GM23338 (cell line): ENCODE data around the gene AP1S1. TPM values are rescaled to one million over a fixed set of nuclear protein-coding genes. Genes with fewer than 3 reads are reported as not detected.

ENCODE experiments used
- ATAC-seq: fragments of 200-7000 bp; cut with Tn5 transposase; 3 replicates; pipeline ENCODE4 v1.9.1; 2020
- DNase-seq: peaks from one replicate; pipeline ENCODE4 v3.0.0-alpha.2; 2015; ENCODE audit warnings: low spot score
- H2AFZ ChIP-seq: fragments of 200-600 bp; sonication (generic); 2 replicates; pipeline ENCODE4 v1.8.0; 2016; ENCODE audit warnings: antibody characterized with exemption, mild to moderate bottlenecking, moderate library complexity
- H3F3A ChIP-seq: fragments of 200-600 bp; sonication (generic); replicated peaks from 2 replicates; pipeline ENCODE4 v1.8.0; 2017; ENCODE audit warnings: antibody characterized with exemption, mixed run types, low read depth
- H3K27ac ChIP-seq: fragments of 200-600 bp; sonication (generic); 2 replicates; pipeline ENCODE4 v1.6.1; 2016; ENCODE audit warnings: low read depth
- H3K27me3 ChIP-seq: fragments of 200-600 bp; sonication (generic); 2 replicates; pipeline ENCODE4 v1.8.0; 2016; ENCODE audit warnings: mild to moderate bottlenecking, mixed run types, moderate library complexity; ENCODE audit not compliant: insufficient read depth
- H3K36me3 ChIP-seq: fragments of 200-600 bp; sonication (generic); 2 replicates; pipeline ENCODE4 v1.8.0; 2016; ENCODE audit warnings: mild to moderate bottlenecking; ENCODE audit not compliant: insufficient read depth
- H3K4me1 ChIP-seq: fragments of 200-600 bp; sonication (generic); 2 replicates; pipeline ENCODE4 v1.8.0; 2016; ENCODE audit warnings: mild to moderate bottlenecking, moderate library complexity; ENCODE audit not compliant: insufficient read depth
- H3K4me2 ChIP-seq: fragments of 200-600 bp; sonication (generic); 2 replicates; pipeline ENCODE4 v1.7.1; 2017; ENCODE audit warnings: mixed run types
- H3K4me3 ChIP-seq: fragments of 200-600 bp; sonication (generic); 2 replicates; pipeline ENCODE4 v1.6.1; 2016; ENCODE audit warnings: mixed run types
- H3K79me2 ChIP-seq: fragments of 200-600 bp; sonication (generic); replicated peaks from 2 replicates; pipeline ENCODE4 v1.8.0; 2017; ENCODE audit warnings: mild to moderate bottlenecking; ENCODE audit not compliant: insufficient read depth
- H3K9me2 ChIP-seq: fragments of 200-600 bp; sonication (generic); 2 replicates; pipeline ENCODE4 v1.8.0; 2017; ENCODE audit not compliant: insufficient read depth
- H4K20me1 ChIP-seq: fragments of 200-600 bp; sonication (generic); replicated peaks from 2 replicates; pipeline ENCODE4 v1.8.0; 2017; ENCODE audit warnings: mild to moderate bottlenecking; ENCODE audit not compliant: insufficient read depth
- H3K27ac Mint-ChIP-seq: 2 replicates; pipeline ENCODE4 v1.8.0; 2020; ENCODE audit warnings: inconsistent platforms, mild to moderate bottlenecking, moderate library complexity, mixed read lengths
- H3K27me3 Mint-ChIP-seq: 3 replicates; pipeline ENCODE4 v1.8.0; 2022; ENCODE audit warnings: low read depth, mild to moderate bottlenecking, moderate library complexity, mixed read lengths, inconsistent platforms; ENCODE audit not compliant: insufficient read depth, poor library complexity
- H3K36me3 Mint-ChIP-seq: 3 replicates; pipeline ENCODE4 v1.8.0; 2021; ENCODE audit warnings: low read depth, mild to moderate bottlenecking, inconsistent platforms, moderate library complexity, mixed read lengths
- H3K4me1 Mint-ChIP-seq: 3 replicates; pipeline ENCODE4 v1.8.0; 2020; ENCODE audit warnings: mild to moderate bottlenecking, inconsistent platforms, mixed read lengths
- H3K4me3 Mint-ChIP-seq: 3 replicates; pipeline ENCODE4 v1.8.0; 2021; ENCODE audit warnings: moderate library complexity, mild to moderate bottlenecking, inconsistent platforms, mixed read lengths
- H3K9me3 Mint-ChIP-seq: 3 replicates; pipeline ENCODE4 v1.8.0; 2020; ENCODE audit warnings: moderate library complexity, mild to moderate bottlenecking, inconsistent platforms, mixed read lengths
- CREB1 ChIP-seq: fragments of 250-450 bp; sonication (Bioruptor Pico); IDR thresholded peaks from 2 replicates; pipeline ENCODE4 v1.5.0; 2020; ENCODE audit warnings: low read depth, mild to moderate bottlenecking, moderate library complexity
- CTCF ChIP-seq, 2 experiments: fragments of 200-600 bp in 1 of 2; sonication (generic) in 1 of 2; conservative IDR thresholded peaks; 2 replicates each; pipeline versions ENCODE4 v1.5.1 to v1.6.1; 2016 to 2017; ENCODE audit warnings: antibody characterized with exemption in 2 of 2, low read depth in 2 of 2, mild to moderate bottlenecking in 2 of 2, moderate library complexity in 1 of 2
- ETS1 ChIP-seq: IDR thresholded peaks from 2 replicates; pipeline ENCODE4 v1.6.1; 2016; ENCODE audit warnings: antibody characterized with exemption
- EZH2 ChIP-seq: fragments of 200-600 bp; sonication (generic); IDR thresholded peaks from one replicate; pipeline ENCODE4 v1.8.0; 2017; ENCODE audit warnings: antibody characterized with exemption, mild to moderate bottlenecking, low read depth; ENCODE audit not compliant: unreplicated experiment
- EZH2phosphoT487 ChIP-seq: fragments of 200-600 bp; sonication (generic); IDR thresholded peaks from one replicate; pipeline ENCODE4 v1.8.1; 2018; ENCODE audit warnings: antibody characterized with exemption; ENCODE audit not compliant: unreplicated experiment
- NANOG ChIP-seq: IDR thresholded peaks from 2 replicates; pipeline ENCODE4 v1.6.1; 2016; ENCODE audit warnings: antibody characterized with exemption, borderline replicate concordance
- POLR2AphosphoS5 ChIP-seq: IDR thresholded peaks from 2 replicates; pipeline ENCODE4 v1.6.1; 2016; ENCODE audit warnings: antibody characterized with exemption, low read depth
- STAT1 ChIP-seq: IDR thresholded peaks from one replicate; pipeline ENCODE4 v1.6.1; 2016; ENCODE audit warnings: antibody characterized with exemption; ENCODE audit not compliant: unreplicated experiment
- ZNF114 ChIP-seq: fragments of 250-450 bp; sonication (Bioruptor Pico); IDR thresholded peaks from 2 replicates; pipeline ENCODE4 v1.5.0; 2020; ENCODE audit warnings: mild to moderate bottlenecking, moderate library complexity
- polyA plus RNA-seq: library from polyadenylated mRNA; unstranded; fragments of >200 nt; fragmentation: Nextera tagmentation; extraction: Ambion mirVana; gene quantifications from 2 replicates; pipeline ENCODE4 v1.2.1, GENCODE V29; 2016
- total RNA-seq: library from RNA; depleted of rRNA; stranded (reverse); fragments of >200 nt; shearing (Covaris generic); gene quantifications from 2 replicates; pipeline ENCODE4 v1.2.3, GENCODE V29; 2014
- TF ChIP-seq, protein P1 (sequence below): fragments of 250-450 bp; sonication (Bioruptor Pico); IDR thresholded peaks from 2 replicates; pipeline ENCODE4 v1.5.0; 2020; ENCODE audit warnings: mild to moderate bottlenecking, moderate library complexity

AP1S1 gene
- total and polyA plus RNA-seq, 2 experiments from 2014 or later, result 11.5 to 60.6 TPM

GRCh38 chr7:101206665-101207042, 52.4 kb downstream of the AP1S1 start:
- Histone ChIP-seq H3K9me2 (no peaks in the 10 kb centered on the region), H3F3A (peaks cover 7% of the 10 kb centered on the region), H3K4me1 (no peaks in the 10 kb centered on the region), H3K36me3 (no peaks in the 10 kb centered on the region; the same call in 1 of the 2 replicates), H3K79me2 (no peaks in the 10 kb centered on the region), H2AFZ (no peak overlapping the region), H4K20me1 (no peaks in the 10 kb centered on the region), H3K27ac (no peak overlapping the region), H3K4me3 (no peak overlapping the region), H3K4me2 (no peak overlapping the region), H3K27me3 (peaks cover 13% of the 10 kb centered on the region)
- Mint-ChIP-seq H3K4me3 (no peak overlapping the region), H3K9me3 (no peaks in the 10 kb centered on the region), H3K4me1 (no peaks in the 10 kb centered on the region; the same call in 1 of the 3 replicates), H3K27ac (no peak overlapping the region), H3K27me3 (peaks cover 5% of the 10 kb centered on the region), H3K36me3 (peaks cover 14% of the 10 kb centered on the region)
- ATAC-seq (no peak), DNase-seq (no peak)
- TF ChIP-seq ZNF114 (CRISPR knock-in tag) (no peak), ETS1 (no peak), EZH2phosphoT487 (no peak), EZH2 (no peak), POLR2AphosphoS5 (no peak), CREB1 (CRISPR knock-in tag) (no peak), STAT1 (no peak), NANOG (no peak), CTCF (conservative IDR thresholded peaks at IDR 0.05; ENCODE audit: low read depth in 2 of 2) (no peak)
- TF ChIP-seq, protein P1, sequence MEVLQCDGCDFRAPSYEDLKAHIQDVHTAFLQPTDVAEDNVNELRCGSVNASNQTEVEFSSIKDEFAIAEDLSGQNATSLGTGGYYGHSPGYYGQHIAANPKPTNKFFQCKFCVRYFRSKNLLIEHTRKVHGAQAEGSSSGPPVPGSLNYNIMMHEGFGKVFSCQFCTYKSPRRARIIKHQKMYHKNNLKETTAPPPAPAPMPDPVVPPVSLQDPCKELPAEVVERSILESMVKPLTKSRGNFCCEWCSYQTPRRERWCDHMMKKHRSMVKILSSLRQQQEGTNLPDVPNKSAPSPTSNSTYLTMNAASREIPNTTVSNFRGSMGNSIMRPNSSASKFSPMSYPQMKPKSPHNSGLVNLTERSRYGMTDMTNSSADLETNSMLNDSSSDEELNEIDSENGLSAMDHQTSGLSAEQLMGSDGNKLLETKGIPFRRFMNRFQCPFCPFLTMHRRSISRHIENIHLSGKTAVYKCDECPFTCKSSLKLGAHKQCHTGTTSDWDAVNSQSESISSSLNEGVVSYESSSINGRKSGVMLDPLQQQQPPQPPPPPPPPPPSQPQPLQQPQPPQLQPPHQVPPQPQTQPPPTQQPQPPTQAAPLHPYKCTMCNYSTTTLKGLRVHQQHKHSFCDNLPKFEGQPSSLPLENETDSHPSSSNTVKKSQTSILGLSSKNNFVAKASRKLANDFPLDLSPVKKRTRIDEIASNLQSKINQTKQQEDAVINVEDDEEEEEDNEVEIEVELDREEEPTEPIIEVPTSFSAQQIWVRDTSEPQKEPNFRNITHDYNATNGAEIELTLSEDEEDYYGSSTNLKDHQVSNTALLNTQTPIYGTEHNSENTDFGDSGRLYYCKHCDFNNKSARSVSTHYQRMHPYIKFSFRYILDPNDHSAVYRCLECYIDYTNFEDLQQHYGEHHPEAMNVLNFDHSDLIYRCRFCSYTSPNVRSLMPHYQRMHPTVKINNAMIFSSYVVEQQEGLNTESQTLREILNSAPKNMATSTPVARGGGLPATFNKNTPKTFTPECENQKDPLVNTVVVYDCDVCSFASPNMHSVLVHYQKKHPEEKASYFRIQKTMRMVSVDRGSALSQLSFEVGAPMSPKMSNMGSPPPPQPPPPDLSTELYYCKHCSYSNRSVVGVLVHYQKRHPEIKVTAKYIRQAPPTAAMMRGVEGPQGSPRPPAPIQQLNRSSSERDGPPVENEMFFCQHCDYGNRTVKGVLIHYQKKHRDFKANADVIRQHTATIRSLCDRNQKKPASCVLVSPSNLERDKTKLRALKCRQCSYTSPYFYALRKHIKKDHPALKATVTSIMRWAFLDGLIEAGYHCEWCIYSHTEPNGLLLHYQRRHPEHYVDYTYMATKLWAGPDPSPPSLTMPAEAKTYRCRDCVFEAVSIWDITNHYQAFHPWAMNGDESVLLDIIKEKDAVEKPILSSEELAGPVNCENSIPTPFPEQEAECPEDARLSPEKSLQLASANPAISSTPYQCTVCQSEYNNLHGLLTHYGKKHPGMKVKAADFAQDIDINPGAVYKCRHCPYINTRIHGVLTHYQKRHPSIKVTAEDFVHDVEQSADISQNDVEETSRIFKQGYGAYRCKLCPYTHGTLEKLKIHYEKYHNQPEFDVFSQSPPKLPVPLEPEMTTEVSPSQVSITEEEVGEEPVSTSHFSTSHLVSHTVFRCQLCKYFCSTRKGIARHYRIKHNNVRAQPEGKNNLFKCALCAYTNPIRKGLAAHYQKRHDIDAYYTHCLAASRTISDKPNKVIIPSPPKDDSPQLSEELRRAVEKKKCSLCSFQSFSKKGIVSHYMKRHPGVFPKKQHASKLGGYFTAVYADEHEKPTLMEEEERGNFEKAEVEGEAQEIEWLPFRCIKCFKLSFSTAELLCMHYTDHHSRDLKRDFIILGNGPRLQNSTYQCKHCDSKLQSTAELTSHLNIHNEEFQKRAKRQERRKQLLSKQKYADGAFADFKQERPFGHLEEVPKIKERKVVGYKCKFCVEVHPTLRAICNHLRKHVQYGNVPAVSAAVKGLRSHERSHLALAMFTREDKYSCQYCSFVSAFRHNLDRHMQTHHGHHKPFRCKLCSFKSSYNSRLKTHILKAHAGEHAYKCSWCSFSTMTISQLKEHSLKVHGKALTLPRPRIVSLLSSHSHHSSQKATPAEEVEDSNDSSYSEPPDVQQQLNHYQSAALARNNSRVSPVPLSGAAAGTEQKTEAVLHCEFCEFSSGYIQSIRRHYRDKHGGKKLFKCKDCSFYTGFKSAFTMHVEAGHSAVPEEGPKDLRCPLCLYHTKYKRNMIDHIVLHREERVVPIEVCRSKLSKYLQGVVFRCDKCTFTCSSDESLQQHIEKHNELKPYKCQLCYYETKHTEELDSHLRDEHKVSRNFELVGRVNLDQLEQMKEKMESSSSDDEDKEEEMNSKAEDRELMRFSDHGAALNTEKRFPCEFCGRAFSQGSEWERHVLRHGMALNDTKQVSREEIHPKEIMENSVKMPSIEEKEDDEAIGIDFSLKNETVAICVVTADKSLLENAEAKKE (CRISPR knock-in tag), result no peak
